Measurements from ENCODE around the gene OR10G2. TPM values are rescaled to one million over a fixed set of nuclear protein-coding genes. Genes with fewer than 3 reads are reported as not detected.

Gene OR10G2
- total RNA-seq, 1 donor from 2014 or later: not detected

- intact Hi-C loops (cut with micrococcal nuclease): no loop called here
Measured at GRCh38 chr14:21589317-21589716, 45.4 kb downstream of the OR10G2 start.

Other genes with a start within 250 kb of the OR10G2 start
- 129 and 136 TPM in 2 replicates for gene CHD8, start 178.8 kb downstream of the OR10G2 start, total RNA-seq
- gene RAB2B, start 158.0 kb downstream of the OR10G2 start, total RNA-seq: 26.3 and 28.2 TPM in 2 replicates
- 72.4 and 73.3 TPM in 2 replicates for gene TOX4, start 157.7 kb downstream of the OR10G2 start, total RNA-seq
- gene METTL3, start 123.6 kb downstream of the OR10G2 start, total RNA-seq: 73.2 and 76.5 TPM in 2 replicates
- gene SALL2, start 108.6 kb downstream of the OR10G2 start, total RNA-seq: 2.1 and 2.2 TPM in 2 replicates
- gene OR10G3, start 54.9 kb downstream of the OR10G2 start, total RNA-seq: not detected in 2 replicates
- gene OR4E2, start 18.9 kb upstream of the OR10G2 start, total RNA-seq: not detected in 2 replicates
- gene OR4E1, start 38.9 kb upstream of the OR10G2 start, total RNA-seq: not detected in 2 replicates